Suprapubic skin (tissue), 3 donors: ENCODE results near the gene ADRB1.

Experiments used
- POLR2A ChIP-seq, 2 donors: fragments of 450-650 bp; IDR thresholded peaks; one replicate each; pipeline ENCODE4 v1.6.1; 2017; ENCODE audit warnings: antibody characterized with exemption in 2 of 2, mild to moderate bottlenecking in 2 of 2, moderate library complexity in 2 of 2
- TF ChIP-seq, protein P1 (sequence below), 2 donors: fragments of 200-600 bp in 1 of 2; fragments of 450-650 bp in 1 of 2; sonication (generic) in 1 of 2; IDR thresholded peaks; one replicate each; pipeline ENCODE4 v1.5.1; 2016 to 2019; ENCODE audit warnings: antibody characterized with exemption in 2 of 2, mild to moderate bottlenecking in 1 of 2, moderate library complexity in 1 of 2

DNA sequence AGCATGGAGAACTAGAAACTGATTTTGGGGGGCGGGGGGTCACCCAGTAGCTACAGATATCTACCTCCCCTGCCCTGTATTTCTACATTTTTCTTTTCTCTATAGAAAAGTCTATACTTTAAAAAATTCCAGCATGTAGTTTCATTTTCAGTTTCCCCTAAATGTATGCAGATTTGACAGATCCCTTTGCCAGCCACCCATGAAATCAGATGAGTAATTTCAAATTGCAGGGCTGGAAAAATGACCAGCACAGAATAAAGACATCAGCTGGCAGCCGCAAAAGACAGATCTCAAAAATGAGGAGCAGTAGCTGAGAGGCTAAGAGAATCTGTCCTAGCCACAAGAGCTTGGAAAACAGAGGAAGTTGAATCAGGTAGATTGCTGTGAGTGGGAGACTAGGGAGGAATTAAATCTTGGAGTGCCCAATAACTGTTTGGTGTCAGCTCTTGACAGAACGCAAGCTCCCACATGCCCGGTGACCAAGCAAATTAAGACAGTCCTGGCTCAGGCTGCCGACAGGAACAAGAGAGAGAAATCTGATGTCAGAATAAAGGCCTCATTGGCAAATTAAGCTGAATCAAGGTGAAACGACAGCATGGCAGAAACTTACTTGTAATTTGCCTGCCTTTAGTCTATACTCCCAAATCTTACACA is 24.5 kb downstream of the ADRB1 start:
- TF ChIP-seq POLR2A (IDR thresholded peaks at IDR 0.05): no peak
- TF ChIP-seq, protein P1, sequence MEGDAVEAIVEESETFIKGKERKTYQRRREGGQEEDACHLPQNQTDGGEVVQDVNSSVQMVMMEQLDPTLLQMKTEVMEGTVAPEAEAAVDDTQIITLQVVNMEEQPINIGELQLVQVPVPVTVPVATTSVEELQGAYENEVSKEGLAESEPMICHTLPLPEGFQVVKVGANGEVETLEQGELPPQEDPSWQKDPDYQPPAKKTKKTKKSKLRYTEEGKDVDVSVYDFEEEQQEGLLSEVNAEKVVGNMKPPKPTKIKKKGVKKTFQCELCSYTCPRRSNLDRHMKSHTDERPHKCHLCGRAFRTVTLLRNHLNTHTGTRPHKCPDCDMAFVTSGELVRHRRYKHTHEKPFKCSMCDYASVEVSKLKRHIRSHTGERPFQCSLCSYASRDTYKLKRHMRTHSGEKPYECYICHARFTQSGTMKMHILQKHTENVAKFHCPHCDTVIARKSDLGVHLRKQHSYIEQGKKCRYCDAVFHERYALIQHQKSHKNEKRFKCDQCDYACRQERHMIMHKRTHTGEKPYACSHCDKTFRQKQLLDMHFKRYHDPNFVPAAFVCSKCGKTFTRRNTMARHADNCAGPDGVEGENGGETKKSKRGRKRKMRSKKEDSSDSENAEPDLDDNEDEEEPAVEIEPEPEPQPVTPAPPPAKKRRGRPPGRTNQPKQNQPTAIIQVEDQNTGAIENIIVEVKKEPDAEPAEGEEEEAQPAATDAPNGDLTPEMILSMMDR (IDR thresholded peaks at IDR 0.05): no peak
